ENCODE results near the gene CPOX.

Gene CPOX

GRCh38 chr3:98596541-98597500 lies 3.4 kb upstream of the CPOX start:
- DNase-seq (ENCODE audit: low read depth in 1 of 2, low spot score in 1 of 2), result no peak

- DNase-seq (ENCODE audit: low read depth in 1 of 2, low spot score in 1 of 2), result no peak
Observed at GRCh38 chr3:98596087-98596486, 2.7 kb upstream of the CPOX start.

- DNase-seq (ENCODE audit: low read depth in 1 of 2, low spot score in 1 of 2), result no peak
Observed at GRCh38 chr3:98594628-98595324, 1.4 kb upstream of the CPOX start.

- DNase-seq (ENCODE audit: low read depth in 1 of 2, low spot score in 1 of 2), result no peak
Observed at GRCh38 chr3:98592345-98592935, 971 bp downstream of the CPOX start.

GRCh38 chr3:98589331-98590036 lies 3.9 kb downstream of the CPOX start:
- DNase-seq (ENCODE audit: low read depth in 1 of 2, low spot score in 1 of 2), result no peak

GRCh38 chr3:98588065-98588464 lies 5.3 kb downstream of the CPOX start:
- no peak for DNase-seq (ENCODE audit: low read depth in 1 of 2, low spot score in 1 of 2)

- no peak for DNase-seq (ENCODE audit: low read depth in 1 of 2, low spot score in 1 of 2)
Observed at GRCh38 chr3:98587654-98588053, 5.8 kb downstream of the CPOX start.

- DNase-seq (ENCODE audit: low read depth in 1 of 2, low spot score in 1 of 2), result no peak
Observed at GRCh38 chr3:98584547-98584946, 8.9 kb downstream of the CPOX start.

- no peak for DNase-seq (ENCODE audit: low read depth in 1 of 2, low spot score in 1 of 2)
Observed at GRCh38 chr3:98583766-98584165, 9.6 kb downstream of the CPOX start.

GRCh38 chr3:98582042-98582441 lies 11.4 kb downstream of the CPOX start:
- DNase-seq (ENCODE audit: low read depth in 1 of 2, low spot score in 1 of 2), result no peak

GRCh38 chr3:98581474-98581873 lies 11.9 kb downstream of the CPOX start:
- no peak for DNase-seq (ENCODE audit: low read depth in 1 of 2, low spot score in 1 of 2)

GRCh38 chr3:98580401-98581386 lies 12.7 kb downstream of the CPOX start:
- no peak for DNase-seq (ENCODE audit: low read depth in 1 of 2, low spot score in 1 of 2)

- DNase-seq (ENCODE audit: low read depth in 1 of 2, low spot score in 1 of 2), result no peak
Observed at GRCh38 chr3:98577178-98577895, 16.1 kb downstream of the CPOX start.

GRCh38 chr3:98574132-98574531 lies 19.3 kb downstream of the CPOX start:
- DNase-seq (ENCODE audit: low read depth in 1 of 2, low spot score in 1 of 2), result no peak

GRCh38 chr3:98573181-98573728 lies 20.2 kb downstream of the CPOX start:
- no peak for DNase-seq (ENCODE audit: low read depth in 1 of 2, low spot score in 1 of 2)

GRCh38 chr3:98568402-98568801 lies 25.0 kb downstream of the CPOX start:
- DNase-seq (ENCODE audit: low read depth in 1 of 2, low spot score in 1 of 2), result no peak

- DNase-seq (ENCODE audit: low read depth in 1 of 2, low spot score in 1 of 2), result no peak
Observed at GRCh38 chr3:98567666-98568270, 25.6 kb downstream of the CPOX start.

GRCh38 chr3:98565843-98566242 lies 27.6 kb downstream of the CPOX start:
- no peak for DNase-seq (ENCODE audit: low read depth in 1 of 2, low spot score in 1 of 2)

- no peak for DNase-seq (ENCODE audit: low read depth in 1 of 2, low spot score in 1 of 2)
Observed at GRCh38 chr3:98565237-98565643, 28.2 kb downstream of the CPOX start.

Data from stimulated activated CD4-positive, alpha-beta T cell treated with anti-CD3 and anti-CD28 coated beads, Interleukin-15, amount 100 ng/mL, for 1 hour (primary cell).